Stimulated activated CD4-positive, alpha-beta T cell treated with anti-CD3 and anti-CD28 coated beads, Interleukin-4, amount 100 ng/mL, for 24 hours (primary cell): Measurements from ENCODE around the gene MRPL33.
"Not testable (repeated sequence)": the region's sequence is repeated elsewhere in the genome, so short reads cannot be mapped to it uniquely, and the experiment has no call there.

ENCODE experiments used
- DNase-seq: peaks from one replicate; pipeline ENCODE4 v3.0.0-alpha.2; 2020

The MRPL33 gene

GRCh38 chr2:27742571-27742970 is 28.9 kb upstream of the MRPL33 start:
- DNase-seq = no peak

- DNase-seq = not testable (repeated sequence)
These were observed 26.0 kb upstream of the MRPL33 start for GRCh38 chr2:27745494-27745893.

- DNase-seq = no peak
These were observed 25.2 kb upstream of the MRPL33 start for GRCh38 chr2:27746325-27746724.

GRCh38 chr2:27747827-27748352 is 23.6 kb upstream of the MRPL33 start:
- DNase-seq = no peak

- not testable (repeated sequence) for DNase-seq
These were observed 22.5 kb upstream of the MRPL33 start for GRCh38 chr2:27748803-27749554.

- DNase-seq = no peak
These were observed 20.1 kb upstream of the MRPL33 start for GRCh38 chr2:27751377-27751776.

GRCh38 chr2:27752551-27753237 is 18.8 kb upstream of the MRPL33 start:
- DNase-seq = no peak

GRCh38 chr2:27754138-27754588 is 17.4 kb upstream of the MRPL33 start:
- DNase-seq = peak; percentile 81

- DNase-seq = no peak
These were observed 16.7 kb upstream of the MRPL33 start for GRCh38 chr2:27754831-27755230.

GRCh38 chr2:27756091-27756490 is 15.4 kb upstream of the MRPL33 start:
- no peak for DNase-seq

- no peak for DNase-seq
These were observed 14.7 kb upstream of the MRPL33 start for GRCh38 chr2:27756544-27757498.

GRCh38 chr2:27762951-27763906 is 8.3 kb upstream of the MRPL33 start:
- DNase-seq = no peak

- no peak for DNase-seq
These were observed 7.6 kb upstream of the MRPL33 start for GRCh38 chr2:27763907-27764267.

- not testable (repeated sequence) for DNase-seq
These were observed 7.0 kb upstream of the MRPL33 start for GRCh38 chr2:27764526-27764925.

GRCh38 chr2:27765621-27766286 is 5.8 kb upstream of the MRPL33 start:
- DNase-seq = peak; percentile 61

- DNase-seq = no peak
These were observed 5.2 kb upstream of the MRPL33 start for GRCh38 chr2:27766287-27766661.

- DNase-seq = no peak
These were observed 344 bp upstream of the MRPL33 start for GRCh38 chr2:27771202-27771547.

- no peak for DNase-seq
These were observed 1.3 kb downstream of the MRPL33 start for GRCh38 chr2:27772804-27773203.

- no peak for DNase-seq
These were observed 2.4 kb downstream of the MRPL33 start for GRCh38 chr2:27773959-27774358.

- no peak for DNase-seq
These were observed 4.6 kb downstream of the MRPL33 start for GRCh38 chr2:27776097-27776496.

- DNase-seq = no peak
These were observed 5.2 kb downstream of the MRPL33 start for GRCh38 chr2:27776696-27777095.
